HG03097 (cell line): Measurements from ENCODE around the gene SYCP2.
"Not testable (repeated sequence)": the region's sequence is repeated elsewhere in the genome, so short reads cannot be mapped to it uniquely, and the experiment has no call there.

Experiments used
- ATAC-seq: cut with Tn5 transposase; IDR thresholded peaks from one replicate; pipeline ENCODE4 v1.9.1; 2021; ENCODE audit not compliant: unreplicated experiment, low FRiP score

SYCP2 gene

GRCh38 chr20:59911041-59911440 is 22.4 kb downstream of the SYCP2 start:
- ATAC-seq = no peak

- no peak for ATAC-seq
Measured at GRCh38 chr20:59908855-59909254, 24.6 kb downstream of the SYCP2 start.

GRCh38 chr20:59903621-59904020 is 29.8 kb downstream of the SYCP2 start:
- no peak for ATAC-seq

GRCh38 chr20:59902470-59902869 is 31.0 kb downstream of the SYCP2 start:
- ATAC-seq = no peak

- no peak for ATAC-seq
Measured at GRCh38 chr20:59895908-59896307, 37.5 kb downstream of the SYCP2 start.

DNA sequence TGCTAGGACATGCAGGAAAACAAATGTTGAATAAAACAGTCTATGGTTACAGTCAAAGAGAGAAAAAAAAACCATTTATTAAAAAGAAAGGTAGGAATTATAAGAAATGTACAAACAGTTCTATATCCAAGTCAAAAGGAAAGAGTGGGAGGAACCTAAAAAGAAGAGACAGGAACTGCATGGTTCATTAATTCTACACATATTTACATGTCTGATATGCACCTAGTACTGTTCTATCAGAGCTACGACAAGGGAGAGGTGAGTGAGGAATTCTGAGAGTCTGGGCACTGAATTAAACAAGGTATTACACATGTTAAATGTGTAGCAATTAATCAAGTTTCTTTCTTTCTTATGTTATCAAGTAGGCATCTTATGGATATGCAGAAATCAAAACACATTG is 41.9 kb downstream of the SYCP2 start:
- ATAC-seq = no peak

GRCh38 chr20:59890035-59890434 is 43.4 kb downstream of the SYCP2 start:
- not testable (repeated sequence) for ATAC-seq

- no peak for ATAC-seq
Measured at GRCh38 chr20:59888050-59888449, 45.4 kb downstream of the SYCP2 start.

DNA sequence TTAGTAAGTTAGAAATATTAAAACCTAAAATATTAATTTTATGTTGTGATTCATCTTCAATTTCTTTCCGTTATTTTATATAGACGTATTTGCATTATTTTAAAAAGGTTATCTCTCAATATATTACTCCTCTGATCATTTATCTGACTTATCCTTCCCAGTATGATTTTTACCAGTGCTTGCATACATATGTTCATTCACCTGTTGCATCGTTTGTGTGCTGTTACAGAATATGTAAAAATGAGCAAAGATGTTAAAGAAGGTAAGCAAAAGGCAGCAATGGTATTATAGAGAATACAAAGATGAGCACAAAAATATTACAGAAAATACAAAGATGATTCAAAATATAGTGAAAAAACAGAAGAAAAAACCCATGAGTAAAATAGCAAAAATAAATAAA is 48.9 kb downstream of the SYCP2 start:
- no peak for ATAC-seq

DNA sequence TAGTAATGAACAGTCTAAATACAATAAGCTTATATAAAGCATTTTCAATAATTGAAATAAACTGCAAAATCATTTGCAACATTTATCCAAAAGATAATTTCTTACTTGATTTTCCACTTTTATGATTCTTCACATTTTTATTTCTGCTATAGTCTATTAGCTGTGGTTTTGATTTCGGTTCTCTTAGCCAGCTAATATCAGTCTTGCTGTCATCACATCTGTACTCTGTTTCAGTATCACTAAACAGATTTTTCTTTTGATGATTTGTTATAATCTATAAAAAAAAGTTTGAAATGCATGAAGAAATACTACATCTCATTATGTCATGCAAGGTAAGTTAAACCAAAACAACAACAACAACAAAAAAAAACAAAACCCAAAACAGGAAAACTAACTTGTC is 53.2 kb downstream of the SYCP2 start:
- ATAC-seq = no peak

GRCh38 chr20:59873409-59873808 is 60.0 kb downstream of the SYCP2 start:
- no peak for ATAC-seq

GRCh38 chr20:59871096-59871495 is 62.3 kb downstream of the SYCP2 start:
- ATAC-seq = no peak

DNA sequence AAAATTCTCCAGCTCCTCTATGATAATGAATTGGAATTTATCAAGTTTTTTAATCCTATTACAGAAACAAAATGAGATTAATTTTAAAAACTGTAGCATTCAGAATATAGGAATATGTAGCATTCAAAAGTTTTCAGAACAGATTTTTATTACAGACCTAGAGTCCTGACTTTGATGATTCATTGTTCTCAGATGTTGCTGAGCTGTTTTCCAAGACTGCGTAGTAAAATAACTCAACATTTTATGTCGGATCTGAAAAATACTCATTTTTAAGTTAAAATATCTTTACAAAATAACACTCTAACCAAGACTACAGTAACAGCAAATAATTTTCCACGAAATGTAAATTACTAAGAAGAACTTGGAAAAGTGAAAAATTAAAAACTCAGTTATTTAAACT is 67.1 kb downstream of the SYCP2 start:
- ATAC-seq = no peak

GRCh38 chr20:59864726-59865125 is 68.7 kb downstream of the SYCP2 start:
- ATAC-seq = no peak

GRCh38 chr20:59863058-59863457 is 70.4 kb downstream of the SYCP2 start:
- ATAC-seq = no peak

DNA sequence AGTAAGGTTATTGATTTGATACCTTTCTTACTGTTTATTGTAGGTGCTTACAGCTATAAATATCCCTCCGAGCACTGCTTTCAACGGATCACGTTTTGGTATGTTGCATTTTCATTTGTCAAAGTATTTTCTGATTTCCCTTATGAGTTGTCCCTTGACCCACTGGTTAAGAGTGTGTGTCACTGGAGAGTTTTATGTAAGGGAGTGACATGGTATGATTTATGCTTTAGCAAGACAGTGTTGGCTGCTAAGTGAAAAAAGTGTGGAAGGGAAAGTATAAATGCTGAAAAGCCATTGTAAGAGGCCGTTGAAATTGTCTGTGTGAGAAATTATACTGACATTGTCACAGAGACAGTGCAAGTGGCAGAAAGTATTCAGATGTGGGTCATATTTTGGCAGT is 72.0 kb downstream of the SYCP2 start:
- no peak for ATAC-seq

DNA sequence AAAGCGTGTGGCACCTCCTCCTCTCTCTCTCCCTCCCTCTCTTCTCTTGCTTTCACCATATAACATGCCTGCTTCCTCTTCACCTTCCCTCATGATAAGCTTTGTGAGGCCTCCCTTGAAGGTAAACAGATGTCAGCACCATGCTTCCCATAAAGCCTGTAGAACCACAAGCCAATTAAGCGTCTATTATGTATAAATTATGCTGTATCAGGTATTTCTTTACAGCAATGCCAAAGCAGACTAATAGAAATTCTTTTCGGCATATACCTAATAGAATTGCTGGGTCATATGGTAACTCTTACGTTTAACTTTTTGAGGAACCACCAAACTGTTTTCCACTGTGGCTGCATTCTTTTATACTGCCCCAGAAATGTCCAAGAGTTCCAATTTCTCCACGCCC is 75.0 kb downstream of the SYCP2 start:
- ATAC-seq = no peak

- ATAC-seq = no peak
Measured at GRCh38 chr20:59857966-59858365, 75.5 kb downstream of the SYCP2 start.

DNA sequence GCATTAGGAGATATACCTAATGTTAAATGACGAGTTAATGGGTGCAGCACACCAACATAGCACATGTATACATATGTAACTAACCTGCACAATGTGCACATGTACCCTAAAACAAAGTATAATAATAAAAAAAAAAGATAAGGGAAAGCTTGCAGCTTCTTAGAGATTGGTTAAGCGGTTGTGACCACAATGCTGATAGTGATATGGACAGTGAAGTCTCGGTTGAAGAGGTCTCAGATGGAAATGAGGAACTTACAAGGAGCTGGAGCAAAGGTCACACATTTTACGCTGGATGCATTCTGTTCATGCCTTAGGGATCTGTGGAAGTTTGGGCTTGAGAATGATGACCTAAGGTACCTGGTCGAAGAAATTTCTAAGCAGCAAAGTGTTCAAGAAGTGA is 76.5 kb downstream of the SYCP2 start:
- ATAC-seq = not testable (repeated sequence)

DNA sequence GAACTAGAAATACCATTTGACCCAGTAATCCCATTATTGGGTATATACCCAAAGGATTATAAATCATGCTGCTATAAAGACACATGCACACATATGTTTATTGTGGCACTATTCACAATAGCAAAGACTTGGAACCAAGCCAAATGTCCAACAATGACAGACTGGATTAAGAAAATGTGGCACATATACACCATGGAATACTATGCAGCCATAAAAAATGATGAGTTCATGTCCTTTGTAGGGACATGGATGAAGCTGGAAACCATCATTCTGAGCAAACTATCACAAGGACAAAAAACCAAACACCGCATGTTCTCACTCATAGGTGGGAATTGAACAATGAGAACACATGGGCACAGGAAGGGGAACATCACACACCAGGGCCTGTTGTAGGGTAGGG is 76.9 kb downstream of the SYCP2 start:
- not testable (repeated sequence) for ATAC-seq

DNA sequence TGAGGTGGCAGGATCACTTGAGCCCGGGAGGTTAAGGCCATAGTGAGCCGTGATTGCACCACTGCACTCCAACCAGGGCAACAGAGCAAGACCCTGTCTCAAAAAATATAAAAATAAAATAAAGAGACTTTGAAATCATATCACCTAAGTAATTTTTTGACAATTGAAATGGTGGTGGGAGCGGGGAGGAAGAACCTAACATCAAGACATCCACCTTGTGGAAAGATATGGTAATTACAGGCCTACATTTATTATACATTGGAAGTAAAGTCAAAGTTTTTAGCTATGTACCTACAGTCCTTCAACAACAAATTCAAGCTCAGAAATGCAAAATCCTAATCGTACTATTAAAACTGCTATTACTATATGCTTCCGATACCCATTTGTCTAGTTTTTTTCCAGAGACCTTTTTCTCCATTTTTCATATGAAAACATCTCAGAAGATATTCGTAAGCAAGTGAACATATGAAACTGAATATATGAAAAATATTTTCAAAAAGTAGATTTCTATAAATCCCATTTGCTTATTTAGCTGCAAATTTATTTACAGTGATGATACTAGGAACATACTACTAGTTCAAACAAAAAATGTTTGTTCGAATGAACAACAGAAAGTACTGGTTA is 83.3 kb downstream of the SYCP2 start:
- ATAC-seq = no peak

DNA sequence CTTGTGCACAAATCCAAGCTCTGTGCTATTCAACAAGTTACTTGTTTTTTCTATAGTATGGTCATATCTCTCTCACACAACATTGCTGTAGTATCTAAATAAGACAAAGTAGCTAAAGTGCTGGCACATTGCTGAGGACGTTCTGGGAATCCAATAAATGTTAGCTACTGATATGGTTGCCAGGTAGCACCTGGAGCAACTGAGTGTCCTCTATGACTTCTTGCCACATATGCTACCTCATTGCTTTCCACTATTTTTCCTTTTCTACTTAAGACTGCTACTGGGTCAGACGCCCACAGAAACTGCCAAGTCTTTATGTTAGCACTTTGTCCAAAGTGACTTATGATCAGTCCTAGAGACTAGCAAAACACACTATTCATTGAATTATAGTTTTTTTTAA is 85.3 kb downstream of the SYCP2 start:
- no peak for ATAC-seq

- ATAC-seq = no peak
Measured at GRCh38 chr20:59845472-59845871, 88.0 kb downstream of the SYCP2 start.
